WTC11 (cell line): ENCODE data around the gene EMD. TPM values are rescaled to one million over a fixed set of nuclear protein-coding genes. Genes with fewer than 3 reads are reported as not detected.

ENCODE experiments used
- ATAC-seq: fragments of 200-7000 bp; cut with Tn5 transposase; 2 replicates; pipeline ENCODE4 v1.10.0; 2021; ENCODE audit warnings: mild to moderate bottlenecking, moderate library complexity
- CTCF ChIA-PET: fragments of 300-600 bp; sonication (Branson Sonifier 250); formaldehyde crosslinking; loops from one replicate; lab custom pipeline; 2021; ENCODE audit warnings: antibody characterized with exemption; lab: Charles Lee
- POLR2A ChIA-PET: fragments of 350-600 bp; sonication (Branson Sonifier 250); formaldehyde crosslinking; loops from one replicate; lab custom pipeline; 2021; ENCODE audit warnings: antibody characterized with exemption; lab: Charles Lee
- DNase-seq: peaks from one replicate; pipeline ENCODE4 v3.0.0; 2021; ENCODE audit warnings: low spot score
- H3K27ac Mint-ChIP-seq: 2 replicates; pipeline ENCODE4 v1.8.0; 2021; ENCODE audit warnings: mixed read lengths
- H3K27me3 Mint-ChIP-seq: 2 replicates; pipeline ENCODE4 v1.8.0; 2021; ENCODE audit warnings: low read depth, mild to moderate bottlenecking, moderate library complexity, mixed read lengths
- H3K36me3 Mint-ChIP-seq: 2 replicates; pipeline ENCODE4 v1.8.0; 2021; ENCODE audit warnings: mixed read lengths
- H3K4me1 Mint-ChIP-seq: 2 replicates; pipeline ENCODE4 v1.8.0; 2022; ENCODE audit warnings: mixed read lengths
- H3K4me3 Mint-ChIP-seq: 2 replicates; pipeline ENCODE4 v1.8.0; 2021; ENCODE audit warnings: mild to moderate bottlenecking, moderate library complexity, mixed read lengths
- H3K9me3 Mint-ChIP-seq: 2 replicates; pipeline ENCODE4 v1.8.0; 2021; ENCODE audit warnings: mixed read lengths
- ATF6 ChIP-seq: sonication (generic); formaldehyde crosslinking; IDR thresholded peaks from 2 replicates; pipeline ENCODE4 v1.8.1; 2023; ENCODE audit warnings: mild to moderate bottlenecking, missing genetic modification reagents
- CREB1 ChIP-seq: sonication (generic); formaldehyde crosslinking; IDR thresholded peaks from 2 replicates; pipeline ENCODE4 v1.8.0; 2023; ENCODE audit warnings: mild to moderate bottlenecking, missing genetic modification reagents
- CREM ChIP-seq: sonication (generic); formaldehyde crosslinking; IDR thresholded peaks from 2 replicates; pipeline ENCODE4 v1.8.1; 2022; ENCODE audit warnings: mild to moderate bottlenecking, missing genetic modification reagents, moderate library complexity
- ELF4 ChIP-seq: sonication (generic); formaldehyde crosslinking; IDR thresholded peaks from 2 replicates; pipeline ENCODE4 v1.8.1; 2022; ENCODE audit warnings: low read depth, mild to moderate bottlenecking, moderate library complexity, missing genetic modification reagents
- FOXP4 ChIP-seq: sonication (generic); formaldehyde crosslinking; IDR thresholded peaks from 2 replicates; pipeline ENCODE4 v1.8.0; 2022; ENCODE audit warnings: mild to moderate bottlenecking, missing genetic modification reagents
- GABPB1 ChIP-seq: sonication (generic); formaldehyde crosslinking; IDR thresholded peaks from 2 replicates; pipeline ENCODE4 v1.8.1; 2023; ENCODE audit warnings: mild to moderate bottlenecking, missing genetic modification reagents
- GRHL2 ChIP-seq: fragments of 250-450 bp; sonication (Bioruptor Pico); IDR thresholded peaks from 2 replicates; pipeline ENCODE4 v1.8.0; 2022; ENCODE audit warnings: mild to moderate bottlenecking, moderate library complexity; ENCODE audit not compliant: insufficient replicate concordance, severe bottlenecking
- JAZF1 ChIP-seq: fragments of 250-450 bp; sonication (Bioruptor Pico); IDR thresholded peaks from 2 replicates; pipeline ENCODE4 v1.9.0; 2021; ENCODE audit warnings: moderate library complexity, mild to moderate bottlenecking, inconsistent platforms
- MLX ChIP-seq: sonication (generic); formaldehyde crosslinking; IDR thresholded peaks from 2 replicates; pipeline ENCODE4 v1.8.1; 2023; ENCODE audit warnings: mild to moderate bottlenecking, missing genetic modification reagents, moderate library complexity
- MXD4 ChIP-seq: fragments of 250-450 bp; sonication (Bioruptor Pico); IDR thresholded peaks from 2 replicates; pipeline ENCODE4 v1.8.0; 2021; ENCODE audit warnings: mild to moderate bottlenecking, moderate library complexity, borderline replicate concordance
- NFYB ChIP-seq: sonication (generic); formaldehyde crosslinking; conservative IDR thresholded peaks from 2 replicates; pipeline ENCODE4 v1.8.0; 2022; ENCODE audit warnings: low read depth, missing genetic modification reagents
- NR2C2 ChIP-seq: sonication (generic); formaldehyde crosslinking; IDR thresholded peaks from 2 replicates; pipeline ENCODE4 v1.8.0; 2022; ENCODE audit warnings: mild to moderate bottlenecking, missing genetic modification reagents
- NR3C1 ChIP-seq: sonication (generic); formaldehyde crosslinking; conservative IDR thresholded peaks from 2 replicates; pipeline ENCODE4 v1.8.1; 2023; ENCODE audit warnings: low read depth, mild to moderate bottlenecking, missing genetic modification reagents
- PREB ChIP-seq: sonication (generic); formaldehyde crosslinking; IDR thresholded peaks from 2 replicates; pipeline ENCODE4 v1.8.1; 2022; ENCODE audit warnings: mild to moderate bottlenecking, missing genetic modification reagents, moderate library complexity, borderline replicate concordance
- SMAD3 ChIP-seq: sonication (generic); formaldehyde crosslinking; IDR thresholded peaks from 2 replicates; pipeline ENCODE4 v1.8.0; 2022; ENCODE audit warnings: missing genetic modification reagents, mild to moderate bottlenecking, borderline replicate concordance
- TCF7 ChIP-seq: sonication (generic); formaldehyde crosslinking; IDR thresholded peaks from 2 replicates; pipeline ENCODE4 v1.8.0; 2022; ENCODE audit warnings: mild to moderate bottlenecking, low read depth, missing genetic modification reagents, moderate library complexity
- USF2 ChIP-seq: sonication (generic); formaldehyde crosslinking; IDR thresholded peaks from 2 replicates; pipeline ENCODE4 v1.8.1; 2023; ENCODE audit warnings: mild to moderate bottlenecking, missing genetic modification reagents, moderate library complexity
- ZNF121 ChIP-seq: sonication (generic); formaldehyde crosslinking; IDR thresholded peaks from 2 replicates; pipeline ENCODE4 v1.8.0; 2023; ENCODE audit warnings: missing genetic modification reagents
- ZNF219 ChIP-seq: sonication (generic); formaldehyde crosslinking; IDR thresholded peaks from 2 replicates; pipeline ENCODE4 v1.8.0; 2023; ENCODE audit warnings: missing genetic modification reagents, mild to moderate bottlenecking, borderline replicate concordance
- ZNF232 ChIP-seq: sonication (generic); formaldehyde crosslinking; IDR thresholded peaks from 2 replicates; pipeline ENCODE4 v1.8.0; 2022; ENCODE audit warnings: mild to moderate bottlenecking, missing genetic modification reagents
- ZNF263 ChIP-seq: sonication (generic); formaldehyde crosslinking; IDR thresholded peaks from 2 replicates; pipeline ENCODE4 v1.8.1; 2022; ENCODE audit warnings: low read depth, mild to moderate bottlenecking, moderate library complexity, missing genetic modification reagents
- ZNF317 ChIP-seq: sonication (generic); formaldehyde crosslinking; IDR thresholded peaks from 2 replicates; pipeline ENCODE4 v1.8.1; 2023; ENCODE audit warnings: low read depth, mild to moderate bottlenecking, moderate library complexity, missing genetic modification reagents, borderline replicate concordance
- ZNF396 ChIP-seq: fragments of 250-450 bp; sonication (Bioruptor Pico); IDR thresholded peaks from 2 replicates; pipeline ENCODE4 v1.8.0; 2021; ENCODE audit warnings: mild to moderate bottlenecking, moderate library complexity, borderline replicate concordance
- ZNF416 ChIP-seq: fragments of 250-450 bp; sonication (Bioruptor Pico); IDR thresholded peaks from 2 replicates; pipeline ENCODE4 v1.9.0; 2021; ENCODE audit warnings: mild to moderate bottlenecking, inconsistent platforms
- ZNF423 ChIP-seq: fragments of 250-450 bp; sonication (Bioruptor Pico); IDR thresholded peaks from 2 replicates; pipeline ENCODE4 v2.1.2; 2022; ENCODE audit warnings: mild to moderate bottlenecking, moderate library complexity
- ZNF671 ChIP-seq: fragments of 250-450 bp; sonication (Bioruptor Pico); IDR thresholded peaks from 2 replicates; pipeline ENCODE4 v1.8.0; 2021; ENCODE audit warnings: mild to moderate bottlenecking
- total RNA-seq: library from RNA; stranded (reverse); gene quantifications from 3 replicates; pipeline ENCODE4 v1.2.3, GENCODE V29; 2021

EMD gene
- total RNA-seq, 1 experiment from 2014 or later: 78.3 TPM

- DNase-seq (no peak), ATAC-seq (no peak)
- H3K4me3 Mint-ChIP-seq: no peak overlapping the region
- TF ChIP-seq TCF7 (CRISPR knock-in tag): no peak
- TF ChIP-seq PREB (CRISPR knock-in tag): no peak
- no peak for TF ChIP-seq GRHL2 (CRISPR knock-in tag)
- no peak for TF ChIP-seq ZNF317 (CRISPR knock-in tag)
- TF ChIP-seq FOXP4 (CRISPR knock-in tag): no peak
- TF ChIP-seq NR3C1 (CRISPR knock-in tag): no peak
- TF ChIP-seq CREM (CRISPR knock-in tag): no peak
- no peak for TF ChIP-seq ZNF396 (CRISPR knock-in tag)
- no peak for TF ChIP-seq GABPB1 (CRISPR knock-in tag)
- no peak for TF ChIP-seq SMAD3 (CRISPR knock-in tag)
- no peak for TF ChIP-seq ATF6
- no peak for TF ChIP-seq ZNF263 (CRISPR knock-in tag)
- TF ChIP-seq ZNF671 (CRISPR knock-in tag): no peak
- no peak for TF ChIP-seq ZNF232
- no peak for TF ChIP-seq USF2 (CRISPR knock-in tag)
- no peak for TF ChIP-seq CREB1 (CRISPR knock-in tag)
- TF ChIP-seq ZNF416 (CRISPR knock-in tag): no peak
- no peaks in the 10 kb centered on the region for H3K9me3 Mint-ChIP-seq
- peaks cover 35% of the 10 kb centered on the region for H3K36me3 Mint-ChIP-seq
- ChIA-PET CTCF (interaction anchor here (1.8 kb wide), 1 partner anchor 17 kb away, joined by 7 read pairs; no protein-coding TSS in a partner anchor), POLR2A (interaction anchor here (1.2 kb wide), 1 partner anchor 17 kb away, joined by 3 read pairs; no protein-coding TSS in a partner anchor)
- no peaks in the 10 kb centered on the region for H3K27me3 Mint-ChIP-seq
- no peak overlapping the region for H3K27ac Mint-ChIP-seq
- H3K4me1 Mint-ChIP-seq: no peaks in the 10 kb centered on the region
Observed at GRCh38 chrX:154356596-154356995, 22.5 kb upstream of the EMD start.

GRCh38 chrX:154357205-154357604 is 21.9 kb upstream of the EMD start:
- Mint-ChIP-seq H3K27ac (no peak overlapping the region), H3K9me3 (no peaks in the 10 kb centered on the region), H3K4me3 (no peak overlapping the region), H3K36me3 (peaks cover 38% of the 10 kb centered on the region), H3K4me1 (no peaks in the 10 kb centered on the region), H3K27me3 (no peaks in the 10 kb centered on the region)
- DNase-seq: no peak
- no peak for ATAC-seq
- CTCF ChIA-PET: interaction anchor here (1.8 kb wide), 1 partner anchor 16 kb away, joined by 7 read pairs; no protein-coding TSS in a partner anchor
- POLR2A ChIA-PET: interaction anchor here (1.2 kb wide), 1 partner anchor 16 kb away, joined by 3 read pairs; no protein-coding TSS in a partner anchor
- TF ChIP-seq ELF4 (CRISPR knock-in tag): no peak
- no peak for TF ChIP-seq TCF7 (CRISPR knock-in tag)
- no peak for TF ChIP-seq ZNF423 (CRISPR knock-in tag)
- no peak for TF ChIP-seq CREB1 (CRISPR knock-in tag)
- TF ChIP-seq MLX (CRISPR knock-in tag): no peak
- no peak for TF ChIP-seq MXD4 (CRISPR knock-in tag)
- no peak for TF ChIP-seq ZNF232
- no peak for TF ChIP-seq ZNF219
- no peak for TF ChIP-seq ZNF121 (CRISPR knock-in tag)
- no peak for TF ChIP-seq JAZF1
- no peak for TF ChIP-seq NR2C2 (CRISPR knock-in tag)
- no peak for TF ChIP-seq NFYB
- TF ChIP-seq FOXP4 (CRISPR knock-in tag): no peak
- TF ChIP-seq, all 79 proteins: peak for 0
